RWPE2 (cell line): ENCODE measurements around the gene THSD8.

Source experiments
- ATAC-seq: fragments of 200-7000 bp; cut with Tn5 transposase; 3 replicates; pipeline ENCODE4 v1.9.1; 2021; ENCODE audit warnings: low read depth
- DNase-seq: peaks from one replicate; pipeline ENCODE4 v3.0.0-alpha.2; 2020; ENCODE audit warnings: low spot score
- H3K27ac ChIP-seq: fragments of 450-650 bp; 2 replicates; pipeline ENCODE4 v1.5.1; 2017; ENCODE audit warnings: mild to moderate bottlenecking; ENCODE audit not compliant: poor library complexity, severe bottlenecking
- H3K27me3 ChIP-seq: fragments of 250-450 bp; sonication (Bioruptor Pico); 2 replicates; pipeline ENCODE4 v1.5.1; 2021; ENCODE audit warnings: mild to moderate bottlenecking, moderate library complexity; ENCODE audit not compliant: insufficient read depth, poor library complexity, severe bottlenecking
- H3K36me3 ChIP-seq: fragments of 250-450 bp; sonication (Bioruptor Pico); 2 replicates; pipeline ENCODE4 v1.5.1; 2020; ENCODE audit warnings: low read depth, mild to moderate bottlenecking, moderate library complexity
- H3K4me1 ChIP-seq: fragments of 250-450 bp; sonication (Bioruptor Pico); 2 replicates; pipeline ENCODE4 v1.5.1; 2021; ENCODE audit warnings: mild to moderate bottlenecking, moderate library complexity; ENCODE audit not compliant: insufficient read depth, poor library complexity, severe bottlenecking
- H3K4me3 ChIP-seq: fragments of 250-450 bp; sonication (Bioruptor Pico); 2 replicates; pipeline ENCODE4 v1.5.1; 2021; ENCODE audit warnings: mild to moderate bottlenecking, moderate library complexity; ENCODE audit not compliant: severe bottlenecking
- H3K9me3 ChIP-seq: fragments of 250-450 bp; sonication (Bioruptor Pico); 2 replicates; pipeline ENCODE4 v1.5.1; 2021; ENCODE audit warnings: mild to moderate bottlenecking, moderate library complexity; ENCODE audit not compliant: severe bottlenecking
- TF ChIP-seq, protein P1 (sequence below): fragments of 450-650 bp; IDR thresholded peaks from one replicate; pipeline ENCODE4 v1.5.1; 2017; ENCODE audit warnings: mild to moderate bottlenecking, moderate library complexity; ENCODE audit not compliant: poor library complexity, severe bottlenecking

Gene THSD8

DNA sequence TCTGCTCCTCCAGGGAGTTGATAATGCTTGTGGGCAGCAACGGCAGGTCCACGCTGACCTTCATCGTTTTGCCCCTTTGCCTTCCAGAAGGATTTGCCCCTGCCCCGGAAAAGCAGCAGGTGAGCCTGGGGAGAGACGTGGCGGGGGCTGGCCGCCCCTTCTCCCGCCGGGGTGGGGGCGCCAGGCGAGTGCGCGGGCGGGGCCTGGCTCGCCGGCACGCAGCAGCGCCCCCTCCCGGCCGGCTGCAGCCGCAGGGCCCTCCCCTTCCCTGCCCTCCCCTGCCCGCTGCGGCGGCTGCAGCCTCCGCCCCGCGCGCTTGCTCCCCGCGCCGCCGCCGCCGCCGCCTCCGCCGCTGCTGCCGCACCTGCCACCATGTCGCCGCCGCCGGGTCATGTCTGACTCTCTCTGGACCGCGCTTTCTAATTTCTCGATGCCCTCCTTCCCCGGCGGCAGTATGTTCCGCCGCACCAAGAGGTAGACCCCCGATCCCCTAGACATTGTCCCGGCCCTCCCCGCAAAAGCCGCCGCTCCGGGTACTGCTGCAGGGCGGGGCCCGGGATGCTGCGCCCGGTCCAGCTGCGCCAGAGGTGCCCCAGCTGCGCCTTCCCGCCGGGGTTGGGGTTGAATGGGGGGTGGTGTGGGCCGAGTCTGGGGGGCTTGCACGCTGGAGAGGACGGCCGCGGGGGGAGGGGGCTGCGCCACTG, 36.5 kb downstream of the THSD8 start, which contains the start of gene MAST1:
Gene MAST1, plus strand, starts transcription at position 334 of the 704 bp plus-strand sequence. Its CDS starts 58 bp downstream, at position 392.
- Histone ChIP-seq H3K9me3 (no peaks in the 10 kb centered on the region), H3K27ac (no peak within 1 kb of the TSS), H3K4me1 (peaks cover under 1% of the 10 kb centered on the region), H3K4me3 (peak within 1 kb of the TSS; percentile 26), H3K36me3 (no peaks in the 10 kb centered on the region), H3K27me3 (peaks cover 65% of the 10 kb centered on the region)
- TF ChIP-seq, protein P1, sequence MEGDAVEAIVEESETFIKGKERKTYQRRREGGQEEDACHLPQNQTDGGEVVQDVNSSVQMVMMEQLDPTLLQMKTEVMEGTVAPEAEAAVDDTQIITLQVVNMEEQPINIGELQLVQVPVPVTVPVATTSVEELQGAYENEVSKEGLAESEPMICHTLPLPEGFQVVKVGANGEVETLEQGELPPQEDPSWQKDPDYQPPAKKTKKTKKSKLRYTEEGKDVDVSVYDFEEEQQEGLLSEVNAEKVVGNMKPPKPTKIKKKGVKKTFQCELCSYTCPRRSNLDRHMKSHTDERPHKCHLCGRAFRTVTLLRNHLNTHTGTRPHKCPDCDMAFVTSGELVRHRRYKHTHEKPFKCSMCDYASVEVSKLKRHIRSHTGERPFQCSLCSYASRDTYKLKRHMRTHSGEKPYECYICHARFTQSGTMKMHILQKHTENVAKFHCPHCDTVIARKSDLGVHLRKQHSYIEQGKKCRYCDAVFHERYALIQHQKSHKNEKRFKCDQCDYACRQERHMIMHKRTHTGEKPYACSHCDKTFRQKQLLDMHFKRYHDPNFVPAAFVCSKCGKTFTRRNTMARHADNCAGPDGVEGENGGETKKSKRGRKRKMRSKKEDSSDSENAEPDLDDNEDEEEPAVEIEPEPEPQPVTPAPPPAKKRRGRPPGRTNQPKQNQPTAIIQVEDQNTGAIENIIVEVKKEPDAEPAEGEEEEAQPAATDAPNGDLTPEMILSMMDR = peak; percentile 74
- DNase-seq (no peak), ATAC-seq (peak; percentile 28; the same call in 1 of the 3 replicates)

DNA sequence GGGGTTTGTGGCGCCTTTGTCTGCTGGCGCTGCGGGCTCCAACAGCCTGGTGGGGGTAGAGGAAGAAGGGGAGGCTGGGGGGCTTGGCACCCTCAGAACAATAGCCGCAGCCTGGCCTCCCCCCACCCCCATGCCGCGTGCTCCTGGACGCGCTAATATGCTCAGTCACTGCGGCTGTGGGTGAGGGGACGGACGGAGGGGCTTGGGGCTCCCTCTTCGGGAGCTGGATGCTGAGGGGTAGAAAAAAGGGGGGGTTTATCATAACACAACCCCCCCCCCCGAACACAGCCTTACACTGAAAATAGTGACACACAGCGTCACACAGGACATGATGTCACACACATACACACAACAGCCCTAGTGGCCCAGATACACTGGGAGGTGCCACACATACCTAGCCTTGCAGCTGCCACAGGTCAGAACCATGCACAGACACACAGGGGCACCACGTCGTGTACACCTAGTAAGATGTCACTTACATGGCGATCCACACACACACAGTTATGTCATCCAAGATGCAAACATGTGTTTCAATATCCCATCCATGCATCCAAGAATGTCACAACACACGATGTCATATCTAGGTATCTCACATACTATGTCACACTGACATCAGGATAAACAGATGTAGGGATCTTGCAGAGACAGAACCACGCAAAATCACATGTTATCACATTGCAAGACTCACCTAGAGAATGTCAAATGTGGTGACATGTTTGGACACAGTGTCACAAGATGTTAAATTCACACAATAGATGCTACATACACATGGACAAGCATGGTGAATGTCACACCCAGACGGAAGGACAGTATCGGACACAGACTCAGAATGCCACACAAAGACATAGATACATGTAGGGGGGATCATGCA, 37.3 kb downstream of the THSD8 start:
- Histone ChIP-seq H3K27me3 (peaks cover 61% of the 10 kb centered on the region), H3K9me3 (no peaks in the 10 kb centered on the region), H3K4me1 (no peaks in the 10 kb centered on the region), H3K4me3 (peak overlapping the region; percentile 26), H3K27ac (no peak overlapping the region), H3K36me3 (no peaks in the 10 kb centered on the region)
- TF ChIP-seq, protein P1 = no peak
- ATAC-seq (no peak), DNase-seq (no peak)

DNA sequence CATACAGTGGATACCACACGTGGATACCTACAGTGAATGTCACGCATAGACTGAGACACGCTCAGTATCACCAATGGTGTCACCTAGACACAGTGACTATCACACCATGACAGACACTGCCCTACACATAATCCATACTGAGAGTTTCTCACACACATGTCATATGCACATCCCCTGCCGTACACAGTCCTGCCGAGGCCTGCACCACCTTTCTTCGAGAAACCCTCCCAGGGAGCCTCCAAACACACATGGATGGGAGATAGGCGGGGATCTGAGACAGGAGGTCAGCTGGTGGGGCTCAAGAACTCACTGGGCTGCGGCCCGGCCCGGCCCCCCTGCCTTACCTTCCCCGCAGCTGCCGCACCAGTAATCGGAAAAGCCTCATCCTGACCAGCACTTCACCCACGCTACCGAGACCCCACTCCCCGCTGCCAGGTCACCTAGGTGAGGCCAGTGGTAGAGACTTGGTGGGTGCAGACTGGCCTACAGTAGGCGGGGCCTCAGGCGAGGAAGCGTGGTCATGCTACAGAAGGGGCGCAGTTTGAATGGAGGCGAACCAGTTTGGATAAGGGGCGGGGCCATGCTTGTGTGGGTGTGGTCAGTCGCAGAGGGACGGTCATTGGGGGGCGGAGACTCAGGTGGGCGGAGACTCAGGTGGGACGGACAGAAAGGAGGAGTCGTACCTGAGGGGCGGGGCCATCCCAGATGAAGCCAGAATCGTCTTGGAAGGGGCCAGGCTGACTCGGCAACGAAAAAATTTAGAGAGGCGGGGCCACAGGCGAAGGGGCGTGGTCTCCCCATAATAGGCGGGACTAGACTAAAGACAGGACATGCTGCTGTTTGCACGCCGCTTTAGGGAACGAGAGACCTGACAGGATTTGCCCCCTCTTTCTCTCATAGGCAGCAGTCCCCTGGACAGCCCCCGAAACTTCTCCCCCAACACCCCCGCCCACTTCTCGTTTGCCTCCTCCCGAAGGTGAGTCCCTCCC, 38.5 kb downstream of the THSD8 start:
- Histone ChIP-seq H3K36me3 (no peaks in the 10 kb centered on the region), H3K27ac (peak overlapping the region; percentile 10), H3K9me3 (no peaks in the 10 kb centered on the region), H3K4me1 (no peaks in the 10 kb centered on the region), H3K27me3 (peaks cover 49% of the 10 kb centered on the region), H3K4me3 (peak overlapping the region; percentile 34)
- TF ChIP-seq, protein P1 = no peak
- DNase-seq = peak; percentile 94
- ATAC-seq = peak; percentile 78

DNA sequence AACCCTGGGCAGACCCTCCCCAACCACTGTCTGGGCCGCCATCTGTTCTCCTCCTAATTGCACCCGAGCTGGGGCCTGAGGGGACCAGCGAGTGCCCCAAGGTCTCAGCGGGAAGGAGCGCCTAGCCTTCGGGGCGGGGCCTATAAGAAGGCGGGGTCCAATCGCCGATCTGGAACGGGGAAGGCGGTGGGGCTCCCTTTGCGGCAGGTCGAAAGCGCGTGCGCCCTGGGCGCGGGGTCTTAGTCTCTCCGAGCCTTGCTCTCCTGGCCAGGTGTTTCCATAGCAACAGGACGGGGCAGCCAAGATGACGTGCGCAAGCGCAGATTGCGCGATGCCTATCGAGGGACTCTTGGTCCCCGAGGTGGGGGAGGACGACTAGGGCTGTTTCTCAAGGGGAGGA, 39.2 kb downstream of the THSD8 start:
- H3K27me3 ChIP-seq = peaks cover 42% of the 10 kb centered on the region
- peak overlapping the region; percentile 34 for H3K4me3 ChIP-seq
- DNase-seq = no peak

More for the DNA sequence above, 39.2 kb downstream of the THSD8 start:
- Histone ChIP-seq H3K9me3 (no peaks in the 10 kb centered on the region), H3K36me3 (no peaks in the 10 kb centered on the region), H3K27ac (peak overlapping the region; percentile 10), H3K4me1 (no peaks in the 10 kb centered on the region)
- peak; percentile 54 for ATAC-seq
- TF ChIP-seq, protein P1 = no peak
